ENCODE measurements around the gene CFAP107.
"Not testable (repeated sequence)": the region's sequence is repeated elsewhere in the genome, so short reads cannot be mapped to it uniquely, and the experiment has no call there.

CFAP107 gene

DNA sequence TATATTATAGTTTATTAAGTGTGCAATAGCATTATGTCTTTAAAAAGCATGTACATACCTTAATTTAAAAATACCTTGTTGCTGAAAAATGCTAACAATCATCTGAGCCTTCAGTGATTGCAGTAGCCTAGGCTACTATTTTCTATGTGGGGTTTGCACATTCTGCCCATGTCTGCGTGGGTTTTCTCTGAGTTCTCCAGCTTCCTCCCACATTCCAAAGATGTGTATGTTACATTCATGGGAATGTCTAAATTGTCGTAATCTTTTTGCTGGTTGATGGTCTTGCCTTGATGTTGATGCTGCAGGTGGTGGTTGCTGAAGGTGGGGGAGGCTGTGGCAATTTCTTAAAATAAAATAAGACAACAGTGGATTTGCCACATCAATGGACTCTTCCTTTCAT is 17.6 kb upstream of the CFAP107 start:
- H3K9me3 ChIP-seq (ENCODE audit: insufficient read depth, low read length): no peaks in the 10 kb centered on the region

DNA sequence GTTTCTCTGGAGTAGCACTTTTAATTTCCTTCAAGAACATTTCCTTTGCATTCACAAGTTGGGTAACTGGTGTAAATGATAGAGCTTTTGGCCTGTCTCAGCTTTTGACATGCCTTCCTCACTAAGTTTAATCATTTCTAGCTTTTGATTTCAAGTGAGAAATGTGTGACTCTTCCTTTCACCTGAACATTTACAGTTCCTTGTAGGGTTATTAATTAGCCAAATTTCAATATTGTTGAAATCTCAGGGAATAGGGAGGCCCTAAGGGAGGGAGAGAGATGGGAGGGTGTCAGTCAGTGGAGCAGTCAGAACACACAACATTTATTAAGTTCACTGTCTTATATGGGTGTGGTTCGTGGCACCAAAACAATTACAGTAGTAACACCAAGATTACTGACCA is 15.8 kb upstream of the CFAP107 start:
- Histone ChIP-seq H3K36me3 (replicated peaks; ENCODE audit: low read depth, low read length) (no peaks in the 10 kb centered on the region), H4K20me1 (ENCODE audit: insufficient read depth, low read length) (no peaks in the 10 kb centered on the region), H3K27me3 (ENCODE audit: low read depth, low read length) (no peaks in the 10 kb centered on the region), H3K9me3 (ENCODE audit: insufficient read depth, low read length) (no peaks in the 10 kb centered on the region), H3K4me2 (ENCODE audit: low read length) (no peak overlapping the region), H2AFZ (ENCODE audit: low read depth, low read length) (no peak overlapping the region), H3K4me1 (ENCODE audit: low read length) (no peaks in the 10 kb centered on the region), H3K79me2 (ENCODE audit: low read length) (no peaks in the 10 kb centered on the region), H3K27ac (ENCODE audit: low read length) (no peak overlapping the region), H3K4me3 (ENCODE audit: low read length) (no peak overlapping the region), H3K9ac (ENCODE audit: low read length) (no peak overlapping the region)
- no peak for TF ChIP-seq EZH2phosphoT487 (IDR thresholded peaks at IDR 0.05; ENCODE audit: low read depth)
- TF ChIP-seq, protein P1, sequence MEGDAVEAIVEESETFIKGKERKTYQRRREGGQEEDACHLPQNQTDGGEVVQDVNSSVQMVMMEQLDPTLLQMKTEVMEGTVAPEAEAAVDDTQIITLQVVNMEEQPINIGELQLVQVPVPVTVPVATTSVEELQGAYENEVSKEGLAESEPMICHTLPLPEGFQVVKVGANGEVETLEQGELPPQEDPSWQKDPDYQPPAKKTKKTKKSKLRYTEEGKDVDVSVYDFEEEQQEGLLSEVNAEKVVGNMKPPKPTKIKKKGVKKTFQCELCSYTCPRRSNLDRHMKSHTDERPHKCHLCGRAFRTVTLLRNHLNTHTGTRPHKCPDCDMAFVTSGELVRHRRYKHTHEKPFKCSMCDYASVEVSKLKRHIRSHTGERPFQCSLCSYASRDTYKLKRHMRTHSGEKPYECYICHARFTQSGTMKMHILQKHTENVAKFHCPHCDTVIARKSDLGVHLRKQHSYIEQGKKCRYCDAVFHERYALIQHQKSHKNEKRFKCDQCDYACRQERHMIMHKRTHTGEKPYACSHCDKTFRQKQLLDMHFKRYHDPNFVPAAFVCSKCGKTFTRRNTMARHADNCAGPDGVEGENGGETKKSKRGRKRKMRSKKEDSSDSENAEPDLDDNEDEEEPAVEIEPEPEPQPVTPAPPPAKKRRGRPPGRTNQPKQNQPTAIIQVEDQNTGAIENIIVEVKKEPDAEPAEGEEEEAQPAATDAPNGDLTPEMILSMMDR (IDR thresholded peaks at IDR 0.05; ENCODE audit: low read depth, low read length): no peak

More for the DNA sequence above, 17.6 kb upstream of the CFAP107 start:
- no peaks in the 10 kb centered on the region for H3K4me1 ChIP-seq (ENCODE audit: low read length)
- no peak overlapping the region for H3K4me3 ChIP-seq (ENCODE audit: low read length)
- TF ChIP-seq, protein P1 (IDR thresholded peaks at IDR 0.05; ENCODE audit: low read depth, low read length): no peak
- TF ChIP-seq EZH2phosphoT487 (IDR thresholded peaks at IDR 0.05; ENCODE audit: low read depth): no peak
- H3K36me3 ChIP-seq (replicated peaks; ENCODE audit: low read depth, low read length): no peaks in the 10 kb centered on the region
- no peak overlapping the region for H3K27ac ChIP-seq (ENCODE audit: low read length)
- no peak overlapping the region for H3K4me2 ChIP-seq (ENCODE audit: low read length)
- H2AFZ ChIP-seq (ENCODE audit: low read depth, low read length): no peak overlapping the region
- H3K9ac ChIP-seq (ENCODE audit: low read length): no peak overlapping the region
- no peaks in the 10 kb centered on the region for H3K79me2 ChIP-seq (ENCODE audit: low read length)
- no peaks in the 10 kb centered on the region for H4K20me1 ChIP-seq (ENCODE audit: insufficient read depth, low read length)
- H3K27me3 ChIP-seq (ENCODE audit: low read depth, low read length): no peaks in the 10 kb centered on the region

DNA sequence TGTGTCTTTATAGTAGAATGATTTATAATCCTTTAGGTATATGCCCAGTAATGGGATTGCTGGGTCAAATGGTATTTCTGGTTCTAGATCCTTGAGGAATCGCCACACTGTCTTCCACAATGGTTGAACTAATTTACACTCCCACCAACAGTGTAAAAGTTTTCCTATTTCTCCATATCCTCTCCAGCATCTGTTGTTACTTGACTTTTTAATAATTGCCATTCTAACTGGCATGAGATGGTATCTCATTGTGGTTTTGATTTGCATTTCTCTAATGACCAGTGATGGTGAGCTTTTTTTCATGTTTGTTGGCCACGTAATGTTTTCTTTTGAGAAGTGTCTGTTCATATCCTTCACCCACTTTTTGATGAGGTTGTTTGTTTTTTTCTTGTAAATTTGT is 14.9 kb upstream of the CFAP107 start:
- H3K36me3 ChIP-seq (replicated peaks; ENCODE audit: low read depth, low read length); H3K4me3 ChIP-seq (ENCODE audit: low read length); H3K9me3 ChIP-seq (ENCODE audit: insufficient read depth, low read length); H3K4me2 ChIP-seq (ENCODE audit: low read length); H3K79me2 ChIP-seq (ENCODE audit: low read length); H3K4me1 ChIP-seq (ENCODE audit: low read length); H2AFZ ChIP-seq (ENCODE audit: low read depth, low read length); H4K20me1 ChIP-seq (ENCODE audit: insufficient read depth, low read length); H3K27ac ChIP-seq (ENCODE audit: low read length); H3K27me3 ChIP-seq (ENCODE audit: low read depth, low read length); H3K9ac ChIP-seq (ENCODE audit: low read length): not testable (repeated sequence)

DNA sequence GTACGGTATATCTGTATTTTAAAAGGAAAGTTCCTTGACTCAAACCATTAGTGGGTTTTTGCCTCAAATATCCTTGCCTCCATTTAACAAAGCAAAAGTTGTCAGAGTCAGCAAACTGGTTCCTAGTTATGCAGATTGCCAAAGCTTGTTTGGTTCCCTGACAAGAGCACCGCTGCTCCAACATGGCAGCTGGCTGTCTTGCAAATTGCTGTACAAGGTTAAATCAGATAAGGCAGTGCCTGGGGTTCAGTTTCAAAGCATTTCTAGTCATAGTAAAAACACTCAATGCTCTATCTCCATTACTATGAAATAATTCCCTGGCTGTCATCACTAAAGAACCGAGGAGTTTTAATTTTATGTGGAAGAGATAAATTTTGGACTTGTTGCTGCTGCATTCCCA is 11.3 kb upstream of the CFAP107 start:
- H3K27ac ChIP-seq (ENCODE audit: low read length): no peak overlapping the region
- no peak overlapping the region for H3K4me3 ChIP-seq (ENCODE audit: low read length)
- H2AFZ ChIP-seq (ENCODE audit: low read depth, low read length): no peak overlapping the region
- TF ChIP-seq, protein P1 (IDR thresholded peaks at IDR 0.05; ENCODE audit: low read depth, low read length): no peak
- TF ChIP-seq EZH2phosphoT487 (IDR thresholded peaks at IDR 0.05; ENCODE audit: low read depth): no peak
- H3K4me1 ChIP-seq (ENCODE audit: low read length): no peaks in the 10 kb centered on the region
- no peaks in the 10 kb centered on the region for H3K9me3 ChIP-seq (ENCODE audit: insufficient read depth, low read length)
- no peak overlapping the region for H3K4me2 ChIP-seq (ENCODE audit: low read length)
- H3K36me3 ChIP-seq (replicated peaks; ENCODE audit: low read depth, low read length): no peaks in the 10 kb centered on the region
- H3K79me2 ChIP-seq (ENCODE audit: low read length): no peaks in the 10 kb centered on the region
- H4K20me1 ChIP-seq (ENCODE audit: insufficient read depth, low read length): no peaks in the 10 kb centered on the region
- H3K9ac ChIP-seq (ENCODE audit: low read length): no peak overlapping the region
- H3K27me3 ChIP-seq (ENCODE audit: low read depth, low read length): no peaks in the 10 kb centered on the region

DNA sequence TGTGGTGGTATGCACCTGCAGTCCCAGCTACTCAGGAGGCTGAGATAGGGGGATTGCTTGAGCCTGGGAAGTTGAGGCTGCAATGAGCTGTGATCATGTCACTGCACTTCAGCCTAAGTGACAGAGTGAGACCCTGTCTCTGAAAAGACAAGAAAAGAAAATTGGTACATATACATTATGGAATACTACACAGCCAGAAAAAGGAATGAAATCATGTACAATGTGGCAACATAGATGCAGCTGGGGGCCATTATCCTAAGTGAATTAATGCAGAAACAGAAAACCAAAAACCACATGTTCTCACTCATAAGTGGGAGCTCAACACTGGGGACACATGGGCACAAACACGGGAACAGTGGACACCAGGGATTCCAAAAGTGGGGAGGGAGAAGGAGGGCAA is 7.1 kb upstream of the CFAP107 start:
- Histone ChIP-seq H3K4me2 (ENCODE audit: low read length) (no peak overlapping the region), H3K4me1 (ENCODE audit: low read length) (no peaks in the 10 kb centered on the region), H3K27ac (ENCODE audit: low read length) (no peak overlapping the region), H3K9me3 (ENCODE audit: insufficient read depth, low read length) (no peaks in the 10 kb centered on the region), H3K27me3 (ENCODE audit: low read depth, low read length) (no peaks in the 10 kb centered on the region), H4K20me1 (ENCODE audit: insufficient read depth, low read length) (no peaks in the 10 kb centered on the region), H3K36me3 (replicated peaks; ENCODE audit: low read depth, low read length) (no peaks in the 10 kb centered on the region), H3K79me2 (ENCODE audit: low read length) (no peaks in the 10 kb centered on the region), H2AFZ (ENCODE audit: low read depth, low read length) (no peak overlapping the region), H3K9ac (ENCODE audit: low read length) (no peak overlapping the region), H3K4me3 (ENCODE audit: low read length) (no peak overlapping the region)
- TF ChIP-seq EZH2phosphoT487 (IDR thresholded peaks at IDR 0.05; ENCODE audit: low read depth): no peak
- TF ChIP-seq, protein P1 (IDR thresholded peaks at IDR 0.05; ENCODE audit: low read depth, low read length): no peak
